HG03135 (cell line): ENCODE measurements around the gene HBZ.
"Not testable (repeated sequence)": the region's sequence is repeated elsewhere in the genome, so short reads cannot be mapped to it uniquely, and the experiment has no call there.

Experiments used
- ATAC-seq: cut with Tn5 transposase; IDR thresholded peaks from one replicate; pipeline ENCODE4 v1.9.1; 2021; ENCODE audit warnings: mild to moderate bottlenecking, moderate library complexity; ENCODE audit not compliant: unreplicated experiment

The HBZ gene

DNA sequence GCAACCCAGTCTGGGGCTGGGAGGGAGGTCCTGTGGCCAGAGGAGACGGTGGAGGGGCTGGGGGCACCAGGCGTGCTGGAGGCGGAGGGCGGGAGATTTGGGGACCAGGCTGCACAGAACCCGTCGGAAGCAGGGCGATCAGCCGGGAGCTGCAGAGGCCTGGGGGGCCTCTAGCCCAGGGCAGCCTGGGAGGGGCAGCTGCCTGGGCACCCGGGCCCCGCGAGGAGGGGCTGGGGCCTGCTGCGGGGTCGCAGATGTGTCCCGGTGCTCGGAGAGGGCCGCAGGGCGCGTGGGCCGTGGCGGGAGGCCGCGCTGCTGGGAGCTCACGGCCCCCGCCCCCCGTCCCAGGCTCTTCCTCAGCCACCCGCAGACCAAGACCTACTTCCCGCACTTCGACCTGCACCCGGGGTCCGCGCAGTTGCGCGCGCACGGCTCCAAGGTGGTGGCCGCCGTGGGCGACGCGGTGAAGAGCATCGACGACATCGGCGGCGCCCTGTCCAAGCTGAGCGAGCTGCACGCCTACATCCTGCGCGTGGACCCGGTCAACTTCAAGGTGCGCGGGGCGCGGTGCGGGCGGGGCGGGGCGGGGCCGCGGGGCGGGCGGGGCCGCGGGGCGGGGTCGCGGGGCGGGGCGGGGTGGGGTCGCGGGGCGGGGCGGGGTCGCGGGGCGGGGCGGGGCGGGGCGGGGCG lies 11.8 kb downstream of the HBZ start:
- not testable (repeated sequence) for ATAC-seq

GRCh38 chr16:164827-165538 lies 12.5 kb downstream of the HBZ start:
- ATAC-seq: no peak

DNA sequence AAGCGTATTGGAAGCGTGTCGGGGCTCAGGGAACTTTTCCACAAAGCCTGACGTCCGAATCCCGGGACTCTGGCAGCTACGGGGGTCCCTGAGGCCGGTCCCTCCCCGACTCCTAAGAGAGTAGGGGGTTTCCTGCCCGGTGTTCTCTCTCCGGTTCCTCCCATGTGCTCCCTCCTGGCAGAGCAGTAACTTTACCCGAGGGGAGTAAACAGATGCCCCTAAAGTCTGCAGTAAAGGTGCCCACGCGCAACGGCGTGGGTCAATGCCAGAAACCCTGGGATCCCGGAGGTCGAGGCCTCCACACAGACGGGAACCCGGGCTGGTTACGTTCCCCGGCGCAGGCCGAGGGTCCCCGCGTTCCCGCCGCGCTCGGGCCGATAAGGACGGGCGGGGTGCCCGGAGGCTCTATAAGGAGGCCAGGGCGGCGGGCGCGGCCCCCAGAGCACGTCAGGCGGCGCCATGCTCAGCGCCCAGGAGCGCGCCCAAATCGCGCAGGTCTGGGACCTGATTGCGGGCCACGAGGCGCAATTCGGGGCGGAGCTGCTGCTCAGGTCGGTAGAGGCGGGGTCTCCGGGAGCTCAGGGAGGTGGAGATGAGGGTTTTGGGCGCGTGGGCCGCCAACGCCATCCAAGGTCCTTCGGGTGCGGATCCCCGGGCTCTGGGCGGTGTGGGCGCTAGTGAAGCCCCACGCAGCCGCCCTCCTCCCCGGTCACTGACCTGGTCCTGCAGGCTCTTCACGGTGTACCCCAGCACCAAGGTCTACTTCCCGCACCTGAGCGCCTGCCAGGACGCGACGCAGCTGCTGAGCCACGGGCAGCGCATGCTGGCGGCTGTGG lies 13.3 kb downstream of the HBZ start, which contains the start of gene HBM:
Gene HBM, plus strand, starts transcription at position 440 of the 836 bp plus-strand sequence. Its CDS starts 20 bp downstream, at position 460.
- ATAC-seq: no peak

- ATAC-seq: no peak
These were observed 14.1 kb downstream of the HBZ start for GRCh38 chr16:166375-167121.

- no peak for ATAC-seq
These were observed 14.8 kb downstream of the HBZ start for GRCh38 chr16:167122-167690.

- ATAC-seq: no peak
These were observed 16.0 kb downstream of the HBZ start for GRCh38 chr16:168424-168823.

DNA sequence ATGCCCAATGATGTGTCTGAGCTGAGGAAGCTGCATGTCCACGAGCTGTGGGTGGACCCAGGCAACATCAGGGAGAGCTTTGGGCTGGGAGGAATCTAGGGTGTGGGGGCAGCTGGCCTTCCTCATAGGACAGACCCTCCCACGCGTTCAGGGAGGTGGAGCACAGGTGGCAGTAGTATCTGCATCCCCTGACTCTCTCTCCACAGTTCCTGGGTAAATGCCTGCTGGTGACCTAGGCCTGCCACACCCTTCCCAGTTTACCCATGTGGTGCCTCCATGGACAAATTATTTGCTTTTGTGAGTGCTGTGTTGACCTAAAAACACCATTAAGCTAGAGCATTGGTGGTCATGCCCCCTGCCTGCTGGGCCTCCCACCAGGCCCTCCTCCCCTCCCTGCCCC lies 16.6 kb downstream of the HBZ start:
- no peak for ATAC-seq

DNA sequence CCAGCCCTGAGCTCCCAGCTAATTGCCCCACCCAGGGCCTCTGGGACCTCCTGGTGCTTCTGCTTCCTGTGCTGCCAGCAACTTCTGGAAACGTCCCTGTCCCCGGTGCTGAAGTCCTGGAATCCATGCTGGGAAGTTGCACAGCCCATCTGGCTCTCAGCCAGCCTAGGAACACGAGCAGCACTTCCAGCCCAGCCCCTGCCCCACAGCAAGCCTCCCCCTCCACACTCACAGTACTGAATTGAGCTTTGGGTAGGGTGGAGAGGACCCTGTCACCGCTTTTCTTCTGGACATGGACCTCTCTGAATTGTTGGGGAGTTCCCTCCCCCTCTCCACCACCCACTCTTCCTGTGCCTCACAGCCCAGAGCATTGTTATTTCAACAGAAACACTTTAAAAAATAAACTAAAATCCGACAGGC lies 17.7 kb downstream of the HBZ start:
- ATAC-seq: not testable (repeated sequence)

- no peak for ATAC-seq
These were observed 18.3 kb downstream of the HBZ start for GRCh38 chr16:170788-171187.

- ATAC-seq: not testable (repeated sequence)
These were observed 20.0 kb downstream of the HBZ start, which contains the start of gene HBA2 for GRCh38 chr16:172374-172941. TSS of gene HBA2 (plus strand) at chr16:172876. CDS start at chr16:172913, 37 bp downstream.

DNA sequence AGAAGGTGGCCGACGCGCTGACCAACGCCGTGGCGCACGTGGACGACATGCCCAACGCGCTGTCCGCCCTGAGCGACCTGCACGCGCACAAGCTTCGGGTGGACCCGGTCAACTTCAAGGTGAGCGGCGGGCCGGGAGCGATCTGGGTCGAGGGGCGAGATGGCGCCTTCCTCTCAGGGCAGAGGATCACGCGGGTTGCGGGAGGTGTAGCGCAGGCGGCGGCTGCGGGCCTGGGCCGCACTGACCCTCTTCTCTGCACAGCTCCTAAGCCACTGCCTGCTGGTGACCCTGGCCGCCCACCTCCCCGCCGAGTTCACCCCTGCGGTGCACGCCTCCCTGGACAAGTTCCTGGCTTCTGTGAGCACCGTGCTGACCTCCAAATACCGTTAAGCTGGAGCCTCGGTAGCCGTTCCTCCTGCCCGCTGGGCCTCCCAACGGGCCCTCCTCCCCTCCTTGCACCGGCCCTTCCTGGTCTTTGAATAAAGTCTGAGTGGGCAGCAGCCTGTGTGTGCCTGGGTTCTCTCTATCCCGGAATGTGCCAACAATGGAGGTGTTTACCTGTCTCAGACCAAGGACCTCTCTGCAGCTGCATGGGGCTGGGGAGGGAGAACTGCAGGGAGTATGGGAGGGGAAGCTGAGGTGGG lies 20.9 kb downstream of the HBZ start:
- not testable (repeated sequence) for ATAC-seq

GRCh38 chr16:173928-174769 lies 21.7 kb downstream of the HBZ start:
- ATAC-seq: not testable (repeated sequence)

GRCh38 chr16:175011-175949 lies 22.8 kb downstream of the HBZ start:
- no peak for ATAC-seq

DNA sequence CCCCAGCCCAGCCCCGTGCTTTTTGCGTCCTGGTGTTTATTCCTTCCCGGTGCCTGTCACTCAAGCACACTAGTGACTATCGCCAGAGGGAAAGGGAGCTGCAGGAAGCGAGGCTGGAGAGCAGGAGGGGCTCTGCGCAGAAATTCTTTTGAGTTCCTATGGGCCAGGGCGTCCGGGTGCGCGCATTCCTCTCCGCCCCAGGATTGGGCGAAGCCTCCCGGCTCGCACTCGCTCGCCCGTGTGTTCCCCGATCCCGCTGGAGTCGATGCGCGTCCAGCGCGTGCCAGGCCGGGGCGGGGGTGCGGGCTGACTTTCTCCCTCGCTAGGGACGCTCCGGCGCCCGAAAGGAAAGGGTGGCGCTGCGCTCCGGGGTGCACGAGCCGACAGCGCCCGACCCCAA lies 23.6 kb downstream of the HBZ start:
- ATAC-seq: not testable (repeated sequence)

GRCh38 chr16:176477-177382 lies 24.3 kb downstream of the HBZ start, which contains the start of gene HBA1:
TSS of gene HBA1 (plus strand) at chr16:176680. CDS start at chr16:176717, 37 bp downstream.
- not testable (repeated sequence) for ATAC-seq

GRCh38 chr16:177394-177822 lies 25.0 kb downstream of the HBZ start:
- no peak for ATAC-seq
